ENCODE measurements around the gene NELL1.

The NELL1 gene

DNA sequence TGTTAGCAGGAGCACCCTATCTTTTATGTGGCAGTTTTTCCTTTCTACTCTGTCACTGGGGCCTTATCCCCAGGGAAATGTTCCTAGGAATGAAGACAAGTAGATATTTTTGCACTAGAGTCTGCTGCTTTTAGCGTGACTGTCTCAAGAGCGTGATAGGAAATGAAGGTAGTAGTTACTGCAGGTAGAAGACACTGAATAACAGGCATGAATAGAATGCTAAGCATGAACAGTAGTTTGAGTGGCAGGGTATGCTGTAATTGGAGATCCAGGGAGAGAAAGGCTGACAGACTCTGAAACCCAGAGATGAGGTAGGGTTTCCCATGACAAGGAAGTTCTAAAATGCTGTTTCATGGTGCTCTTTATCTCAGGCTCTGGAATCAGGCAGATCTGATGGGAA, 475.1 kb downstream of the NELL1 start:
- Histone ChIP-seq H3K9me3 (ENCODE audit: insufficient read depth, low read depth, low read length) (no peaks in the 10 kb centered on the region), H3K4me3 (ENCODE audit: low read length, poor library complexity, severe bottlenecking) (no peak overlapping the region), H3K9me2 (replicated peaks; ENCODE audit: low read depth, low read length) (no peaks in the 10 kb centered on the region), H3K36me3 (ENCODE audit: insufficient read depth, low read length) (no peaks in the 10 kb centered on the region), H3K9ac (ENCODE audit: low read depth, low read length, poor library complexity, severe bottlenecking) (no peak overlapping the region), H3K4me1 (ENCODE audit: insufficient read depth, low read length, poor library complexity, severe bottlenecking) (no peaks in the 10 kb centered on the region), H2AFZ (ENCODE audit: low read length) (no peak overlapping the region), H4K20me1 (ENCODE audit: insufficient read depth, low read length, poor library complexity, severe bottlenecking) (no peaks in the 10 kb centered on the region), H3F3A (ENCODE audit: low read depth) (no peaks in the 10 kb centered on the region), H3K79me2 (ENCODE audit: insufficient read depth, low read length) (no peaks in the 10 kb centered on the region), H3K4me2 (ENCODE audit: low read depth, low read length, poor library complexity, severe bottlenecking) (no peak overlapping the region), H3K27me3 (ENCODE audit: insufficient read depth, low read length, poor library complexity, severe bottlenecking) (no peaks in the 10 kb centered on the region)
- no peak for TF ChIP-seq CTCF (conservative IDR thresholded peaks at IDR 0.05; ENCODE audit: low read length)
- no peak for TF ChIP-seq EZH2phosphoT487 (IDR thresholded peaks at IDR 0.05; ENCODE audit: borderline replicate concordance)

- Histone ChIP-seq H3K9me3 (ENCODE audit: insufficient read depth, low read depth, low read length) (no peaks in the 10 kb centered on the region), H3K4me3 (ENCODE audit: low read length, poor library complexity, severe bottlenecking) (no peak overlapping the region), H3F3A (ENCODE audit: low read depth) (no peaks in the 10 kb centered on the region), H3K4me1 (ENCODE audit: insufficient read depth, low read length, poor library complexity, severe bottlenecking) (no peaks in the 10 kb centered on the region), H3K27me3 (ENCODE audit: insufficient read depth, low read length, poor library complexity, severe bottlenecking) (no peaks in the 10 kb centered on the region), H3K79me2 (ENCODE audit: insufficient read depth, low read length) (no peaks in the 10 kb centered on the region), H2AFZ (ENCODE audit: low read length) (no peak overlapping the region), H3K9me2 (replicated peaks; ENCODE audit: low read depth, low read length) (no peaks in the 10 kb centered on the region), H3K9ac (ENCODE audit: low read depth, low read length, poor library complexity, severe bottlenecking) (no peak overlapping the region), H4K20me1 (ENCODE audit: insufficient read depth, low read length, poor library complexity, severe bottlenecking) (no peaks in the 10 kb centered on the region), H3K36me3 (ENCODE audit: insufficient read depth, low read length) (no peaks in the 10 kb centered on the region), H3K4me2 (ENCODE audit: low read depth, low read length, poor library complexity, severe bottlenecking) (no peak overlapping the region)
- TF ChIP-seq EZH2phosphoT487 (IDR thresholded peaks at IDR 0.05; ENCODE audit: borderline replicate concordance) (no peak), CTCF (conservative IDR thresholded peaks at IDR 0.05; ENCODE audit: low read length) (no peak)
Measured at GRCh38 chr11:21148376-21148775, 479.0 kb downstream of the NELL1 start.

DNA sequence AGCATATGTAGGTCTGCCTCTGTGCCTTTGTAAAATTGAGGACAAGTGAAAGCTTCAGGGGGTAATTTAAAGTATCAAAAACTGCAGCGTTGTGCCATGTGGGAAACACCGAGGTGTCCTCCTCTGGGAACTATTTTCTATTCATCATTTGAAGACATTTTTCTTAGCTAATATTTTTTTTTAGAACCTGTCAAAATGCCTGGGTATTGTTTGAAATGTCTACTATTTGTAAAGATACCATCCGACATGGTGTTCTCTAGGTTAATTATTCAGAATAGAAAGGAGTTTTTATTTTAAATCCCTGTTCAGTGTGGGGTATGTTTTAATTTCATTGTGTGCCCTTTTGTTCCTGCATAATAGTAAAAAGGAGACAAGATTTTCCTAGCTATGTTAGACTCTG, 490.8 kb downstream of the NELL1 start:
- no peaks in the 10 kb centered on the region for H3K27me3 ChIP-seq (ENCODE audit: insufficient read depth, low read length, poor library complexity, severe bottlenecking)
- H3F3A ChIP-seq (ENCODE audit: low read depth) = no peaks in the 10 kb centered on the region

More for the DNA sequence above, 490.8 kb downstream of the NELL1 start:
- Histone ChIP-seq H3K4me3 (ENCODE audit: low read length, poor library complexity, severe bottlenecking) (no peak overlapping the region), H2AFZ (ENCODE audit: low read length) (no peak overlapping the region), H3K4me2 (ENCODE audit: low read depth, low read length, poor library complexity, severe bottlenecking) (no peak overlapping the region), H3K79me2 (ENCODE audit: insufficient read depth, low read length) (no peaks in the 10 kb centered on the region), H3K9me3 (ENCODE audit: insufficient read depth, low read depth, low read length) (no peaks in the 10 kb centered on the region; the same call in 1 of the 2 replicates), H3K9me2 (replicated peaks; ENCODE audit: low read depth, low read length) (no peaks in the 10 kb centered on the region), H4K20me1 (ENCODE audit: insufficient read depth, low read length, poor library complexity, severe bottlenecking) (no peaks in the 10 kb centered on the region), H3K36me3 (ENCODE audit: insufficient read depth, low read length) (no peaks in the 10 kb centered on the region), H3K4me1 (ENCODE audit: insufficient read depth, low read length, poor library complexity, severe bottlenecking) (no peaks in the 10 kb centered on the region), H3K9ac (ENCODE audit: low read depth, low read length, poor library complexity, severe bottlenecking) (no peak overlapping the region)
- TF ChIP-seq EZH2phosphoT487 (IDR thresholded peaks at IDR 0.05; ENCODE audit: borderline replicate concordance) = no peak
- no peak for TF ChIP-seq CTCF (conservative IDR thresholded peaks at IDR 0.05; ENCODE audit: low read length)
